Naive thymus-derived CD4-positive, alpha-beta T cell (primary cell): ENCODE measurements around the gene DALRD3. TPM values are rescaled to one million over a fixed set of nuclear protein-coding genes. Genes with fewer than 3 reads are reported as not detected.
A peak's percentile ranks its signal among the peaks of the same experiment; 100 is the strongest.
"Not testable (repeated sequence)": the region's sequence is repeated elsewhere in the genome, so short reads cannot be mapped to it uniquely, and the experiment has no call there.

Source experiments
- ATAC-seq: fragments of 150-1000 bp; cut with Tn5 transposase; 2 replicates; pipeline ENCODE4 v1.10.0; 2021; ENCODE audit warnings: mild to moderate bottlenecking, moderate library complexity
- CTCF ChIA-PET: fragments of 350-600 bp; sonication (Branson Sonifier 250); formaldehyde crosslinking; loops from one replicate; lab custom pipeline; 2021; ENCODE audit warnings: antibody characterized with exemption; lab: Charles Lee
- POLR2A ChIA-PET: fragments of 350-600 bp; sonication (Branson Sonifier 250); formaldehyde crosslinking; loops from one replicate; lab custom pipeline; 2021; ENCODE audit warnings: antibody characterized with exemption, inconsistent platforms; lab: Charles Lee
- DNase-seq, 9 donors: peaks; one replicate each; pipeline versions ENCODE4 v3.0.0 to v3.0.0-alpha.2; 2020 to 2022; ENCODE audit warnings: mixed read lengths in 1 of 9
- H3K27ac ChIP-seq: one replicate; pipeline ENCODE4 v1.7.0; 2013; ENCODE audit warnings: mild to moderate bottlenecking, low read depth, low read length, moderate library complexity
- H3K27me3 ChIP-seq, 2 donors: one replicate each; pipeline ENCODE4 v1.7.0; 2013; ENCODE audit warnings: low read length in 2 of 2, mild to moderate bottlenecking in 2 of 2, moderate library complexity in 2 of 2; ENCODE audit not compliant: control insufficient read depth in 2 of 2, insufficient read depth in 2 of 2
- H3K36me3 ChIP-seq, 3 experiments: 1 replicate in 2 of 3; 2 replicates in 1 of 3; pipeline ENCODE4 v1.7.0; 2013; ENCODE audit warnings: low read length in 3 of 3, mild to moderate bottlenecking in 3 of 3, moderate library complexity in 1 of 3; ENCODE audit not compliant: insufficient read depth in 3 of 3, control insufficient read depth in 2 of 3
- H3K4me1 ChIP-seq, 2 donors: one replicate each; pipeline ENCODE4 v1.7.0; 2013; ENCODE audit warnings: low read length in 2 of 2, mild to moderate bottlenecking in 2 of 2, moderate library complexity in 1 of 2; ENCODE audit not compliant: control insufficient read depth in 2 of 2, insufficient read depth in 2 of 2
- H3K4me3 ChIP-seq: 2 replicates; pipeline ENCODE4 v1.7.0; 2013; ENCODE audit warnings: mild to moderate bottlenecking, low read length
- H3K9me3 ChIP-seq, 3 experiments: 1 replicate in 2 of 3; 2 replicates in 1 of 3; pipeline ENCODE4 v1.7.0; 2013; ENCODE audit warnings: low read length in 3 of 3; ENCODE audit not compliant: control insufficient read depth in 2 of 3
- H3K27ac Mint-ChIP-seq, 9 donors: one replicate each; pipeline ENCODE4 v1.8.0; 2020 to 2022; ENCODE audit warnings: mixed read lengths in 9 of 9, mild to moderate bottlenecking in 8 of 9, moderate library complexity in 5 of 9, inconsistent platforms in 2 of 9
- H3K27me3 Mint-ChIP-seq, 5 donors: one replicate each; pipeline ENCODE4 v1.8.0; 2021 to 2022; ENCODE audit warnings: mixed read lengths in 5 of 5, mild to moderate bottlenecking in 1 of 5
- H3K36me3 Mint-ChIP-seq, 5 donors: one replicate each; pipeline ENCODE4 v1.8.0; 2020 to 2022; ENCODE audit warnings: mixed read lengths in 5 of 5, mild to moderate bottlenecking in 3 of 5, inconsistent platforms in 1 of 5
- H3K4me1 Mint-ChIP-seq, 7 donors: one replicate each; pipeline ENCODE4 v1.8.0; 2020 to 2022; ENCODE audit warnings: mixed read lengths in 7 of 7, mild to moderate bottlenecking in 3 of 7, inconsistent platforms in 1 of 7
- H3K4me3 Mint-ChIP-seq, 10 donors: one replicate each; pipeline ENCODE4 v1.8.0; 2020 to 2022; ENCODE audit warnings: mild to moderate bottlenecking in 10 of 10, mixed read lengths in 10 of 10, moderate library complexity in 6 of 10, inconsistent platforms in 2 of 10
- H3K9me3 Mint-ChIP-seq, 11 donors: one replicate each; pipeline ENCODE4 v1.8.0; 2020 to 2022; ENCODE audit warnings: mixed read lengths in 11 of 11, mild to moderate bottlenecking in 4 of 11, inconsistent platforms in 1 of 11, moderate library complexity in 1 of 11
- intact Hi-C, 2 donors: fragments of 100-400 bp; cut with micrococcal nuclease; formaldehyde crosslinking; loops; one replicate each; pipeline ENCODE4 v1.15.1; 2023
- polyA plus RNA-seq, 2 donors: library from polyadenylated mRNA; unstranded; fragments of 300-500 nt; fragmentation: Illumina TruSeq; gene quantifications; one replicate each; pipeline ENCODE4 v1.2.3, GENCODE V29; 2021
- total RNA-seq, 6 experiments: library from RNA in 5 of 6; stranded (reverse) in 5 of 6; gene quantifications; 1 replicate in 5 of 6; 2 replicates in 1 of 6; pipeline ENCODE4 v1.2.3 and lab custom pipeline; 2021 to 2026

The DALRD3 gene
- total and polyA plus RNA-seq, 7 experiments from 2014 or later = 18.9 to 28.6 (median 24.2) TPM

- Histone ChIP-seq H3K36me3 (peaks cover 0 to 55% (median 5%) of the 10 kb centered on the region in 3 experiments), H3K4me1 (peaks cover 8 to 13% of the 10 kb centered on the region in 2 donors), H3K27ac (no peak overlapping the region), H3K9me3 (no peaks in the 10 kb centered on the region), H3K27me3 (no peaks in the 10 kb centered on the region), H3K4me3 (no peak overlapping the region)
- Mint-ChIP-seq H3K9me3 (no peaks in the 10 kb centered on the region), H3K4me3 (no peak overlapping the region), H3K27me3 (no peaks in the 10 kb centered on the region), H3K27ac (peak overlapping the region in 1 of 9 donors; percentile 24), H3K4me1 (peaks cover 7 to 38% (median 30%) of the 10 kb centered on the region in 7 donors), H3K36me3 (peaks cover 0 to 14% (median 3%) of the 10 kb centered on the region in 5 donors)
- no peak for ATAC-seq
- ChIA-PET POLR2A (interaction anchor here (0.5 to 10.4 kb wide), 5 partner anchors 6 to 556 kb away, joined by 3 to 247 read pairs (median 4); partner anchors contain the start of genes DALRD3, IMPDH2 and NDUFAF3), CTCF (interaction anchor here (0.9 to 1.6 kb wide), 4 partner anchors 10 to 24 kb away, joined by 4 to 12 read pairs (median 6); partner anchors contain the start of gene NDUFAF3)
- intact Hi-C loops = no loop called here
- no peak for DNase-seq
Measured at GRCh38 chr3:49012441-49013017, 5.9 kb downstream of the DALRD3 start.

- Mint-ChIP-seq H3K27ac (peak overlapping the region in 2 of 9 donors; percentile 97 to 100), H3K4me3 (peak overlapping the region in 7 of 10 donors; percentile 0 to 100 (median 62)), H3K9me3 (peaks cover 0 to 3% (median 0%) of the 10 kb centered on the region in 11 donors), H3K27me3 (no peaks in the 10 kb centered on the region), H3K4me1 (peaks cover 14 to 41% (median 33%) of the 10 kb centered on the region in 7 donors), H3K36me3 (peaks cover 0 to 5% (median 0%) of the 10 kb centered on the region in 5 donors)
- Histone ChIP-seq H3K4me1 (peaks cover 8 to 16% of the 10 kb centered on the region in 2 donors), H3K4me3 (no peak overlapping the region), H3K36me3 (peaks cover 0 to 36% (median 5%) of the 10 kb centered on the region in 3 experiments), H3K27ac (no peak overlapping the region), H3K27me3 (no peaks in the 10 kb centered on the region), H3K9me3 (no peaks in the 10 kb centered on the region)
- DNase-seq = no peak
- ChIA-PET CTCF (interaction anchor here (0.7 to 1.3 kb wide), 3 partner anchors 12 to 22 kb away, joined by 3 to 8 read pairs (median 8); partner anchors contain the start of gene NDUFAF3), POLR2A (interaction anchor here (0.6 to 10.4 kb wide), 5 partner anchors 10 to 731 kb away, joined by 5 to 247 read pairs (median 8); partner anchors contain the start of genes DALRD3, IMPDH2, NDUFAF3 and P4HTM)
- ATAC-seq = no peak
- intact Hi-C loops = loop anchor here (5.0 to 10.0 kb wide), 4 partner anchors 92 to 565 kb away; partner anchors contain the start of genes PFKFB4 (in 2 of the 2), ARIH2 (in 1 of the 2), ATRIP (in 1 of the 2) and CCDC51 (in 1 of the 2)
Measured at GRCh38 chr3:49009396-49009795, 9.0 kb downstream of the DALRD3 start.

- Histone ChIP-seq H3K4me1 (peaks cover 8 to 16% of the 10 kb centered on the region in 2 donors), H3K27ac (peak overlapping the region; percentile 90), H3K36me3 (peaks cover 0 to 29% (median 5%) of the 10 kb centered on the region in 3 experiments)
- POLR2A ChIA-PET = interaction anchor here (0.9 to 10.4 kb wide), 4 partner anchors 10 to 20 kb away, joined by 4 to 247 read pairs (median 68); partner anchors contain the start of genes DALRD3, IMPDH2, NDUFAF3 and P4HTM
- intact Hi-C loops = loop anchor here (5.0 to 10.0 kb wide), 4 partner anchors 91 to 564 kb away; partner anchors contain the start of genes PFKFB4 (in 2 of the 2), ARIH2 (in 1 of the 2), ATRIP (in 1 of the 2) and CCDC51 (in 1 of the 2)
- peaks cover 14 to 36% (median 31%) of the 10 kb centered on the region in 7 donors for H3K4me1 Mint-ChIP-seq
- H3K27me3 ChIP-seq, H3K9me3 Mint-ChIP-seq, ATAC-seq, H3K36me3 Mint-ChIP-seq, DNase-seq, H3K4me3 ChIP-seq, H3K27me3 Mint-ChIP-seq, H3K9me3 ChIP-seq: not testable (repeated sequence)
- H3K4me3 Mint-ChIP-seq = peak overlapping the region; percentile 94 to 100 (median 98)
- peak overlapping the region; percentile 88 to 100 (median 98) for H3K27ac Mint-ChIP-seq
- CTCF ChIA-PET = interaction anchor here (0.6 to 2.0 kb wide), 4 partner anchors 13 to 272 kb away, joined by 3 to 13 read pairs (median 8); partner anchors contain the start of genes NDUFAF3 and P4HTM
Measured at GRCh38 chr3:49008627-49009026, 9.8 kb downstream of the DALRD3 start.

GRCh38 chr3:49007771-49008528 is 10.4 kb downstream of the DALRD3 start:
- ATAC-seq (peak; percentile 74), DNase-seq (peak; percentile 71 to 90 (median 81))
- peaks cover 0 to 3% (median 0%) of the 10 kb centered on the region in 11 donors for H3K9me3 Mint-ChIP-seq
- Histone ChIP-seq H3K4me1 (peaks cover 8 to 16% of the 10 kb centered on the region in 2 donors), H3K36me3 (peaks cover 0 to 22% (median under 1%) of the 10 kb centered on the region in 3 experiments), H3K9me3 (no peaks in the 10 kb centered on the region), H3K27ac (peak overlapping the region; percentile 90), H3K4me3 (peak overlapping the region; percentile 96), H3K27me3 (no peaks in the 10 kb centered on the region)
- intact Hi-C loops = loop anchor here (1.0 to 10.0 kb wide), 16 partner anchors 13 to 667 kb away; partner anchors contain the start of genes DAG1 (in 2 of the 2), PFKFB4 (in 2 of the 2), QRICH1 (in 2 of the 2) and APEH (in 1 of the 2)
- peak overlapping the region; percentile 94 to 100 (median 98) for H3K4me3 Mint-ChIP-seq
- no peaks in the 10 kb centered on the region for H3K27me3 Mint-ChIP-seq
- peaks cover 14 to 36% (median 31%) of the 10 kb centered on the region in 7 donors for H3K4me1 Mint-ChIP-seq
- H3K27ac Mint-ChIP-seq = peak overlapping the region; percentile 95 to 100 (median 98)
- CTCF ChIA-PET = interaction anchor here (0.6 to 2.1 kb wide), 11 partner anchors 9 to 437 kb away, joined by 3 to 25 read pairs (median 8); partner anchors contain the start of genes IMPDH2, NDUFAF3 and P4HTM
- peaks cover 0 to 5% (median 0%) of the 10 kb centered on the region in 5 donors for H3K36me3 Mint-ChIP-seq
- POLR2A ChIA-PET = interaction anchor here (0.6 to 10.4 kb wide), 20 partner anchors 11 to 1329 kb away, joined by 3 to 247 read pairs (median 4); partner anchors contain the start of genes ARIH2, DAG1, DALRD3 and IMPDH2

GRCh38 chr3:49007068-49007770 is 11.2 kb downstream of the DALRD3 start, which contains the start of gene WDR6:
Gene WDR6, plus strand, starts transcription at chr3:49007391. Its CDS starts 41 bp downstream, at chr3:49007432.
- Histone ChIP-seq H3K27ac (peak within 1 kb of the TSS; percentile 90), H3K27me3 (no peaks in the 10 kb centered on the region), H3K9me3 (no peaks in the 10 kb centered on the region), H3K4me1 (peaks cover 8 to 16% of the 10 kb centered on the region in 2 donors), H3K4me3 (peak within 1 kb of the TSS; percentile 96), H3K36me3 (peaks cover 0 to 15% (median 0%) of the 10 kb centered on the region in 3 experiments)
- Mint-ChIP-seq H3K27me3 (no peaks in the 10 kb centered on the region), H3K4me1 (peaks cover 14 to 34% (median 28%) of the 10 kb centered on the region in 7 donors), H3K27ac (peak within 1 kb of the TSS; percentile 95 to 100 (median 98)), H3K4me3 (peak within 1 kb of the TSS; percentile 94 to 100 (median 98)), H3K36me3 (peaks cover 0 to 5% (median 0%) of the 10 kb centered on the region in 5 donors), H3K9me3 (peaks cover 0 to 3% (median 0%) of the 10 kb centered on the region in 11 donors)
- ATAC-seq = peak; percentile 95
- ChIA-PET CTCF (interaction anchor here (0.6 to 2.1 kb wide), 15 partner anchors 10 to 461 kb away, joined by 3 to 25 read pairs (median 5); partner anchors contain the start of genes IMPDH2, KLHDC8B, NDUFAF3 and P4HTM), POLR2A (interaction anchor here (0.6 to 10.4 kb wide), 24 partner anchors 9 to 1330 kb away, joined by 3 to 247 read pairs (median 4); partner anchors contain the start of genes ARIH2, DAG1, DALRD3 and IMPDH2)
- intact Hi-C loops = loop anchor here (1.0 to 10.0 kb wide), 16 partner anchors 14 to 668 kb away; partner anchors contain the start of genes DAG1 (in 2 of the 2), PFKFB4 (in 2 of the 2), QRICH1 (in 2 of the 2) and APEH (in 1 of the 2)
- peak; percentile 86 to 98 (median 96) for DNase-seq
